Measurements from ENCODE around the gene SYT7. TPM values are rescaled to one million over a fixed set of nuclear protein-coding genes. Genes with fewer than 3 reads are reported as not detected.

Gene SYT7
- total and polyA plus RNA-seq, 4 donors = 2.1 to 114 (median 30.8) TPM

DNA sequence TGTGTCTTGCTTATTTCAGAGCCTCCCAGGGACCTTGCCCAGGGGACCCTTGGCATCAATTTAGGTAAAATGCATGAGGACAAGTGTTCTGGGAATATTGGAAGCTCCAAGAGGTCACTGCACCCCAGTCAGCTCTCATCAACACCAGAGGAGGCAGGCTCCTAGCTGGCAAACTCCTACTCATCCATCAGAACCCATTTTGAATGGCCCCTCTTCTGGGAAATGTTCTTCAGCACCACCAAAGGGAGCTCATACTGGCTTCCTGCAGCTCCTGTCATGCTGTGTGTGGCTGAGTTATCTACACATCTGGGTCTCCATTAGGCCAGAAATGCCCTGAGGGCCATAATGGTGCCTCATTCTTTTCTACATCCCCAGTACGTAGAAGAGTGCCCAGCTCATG is 54.6 kb downstream of the SYT7 start (continued):
- TF ChIP-seq, protein P1, sequence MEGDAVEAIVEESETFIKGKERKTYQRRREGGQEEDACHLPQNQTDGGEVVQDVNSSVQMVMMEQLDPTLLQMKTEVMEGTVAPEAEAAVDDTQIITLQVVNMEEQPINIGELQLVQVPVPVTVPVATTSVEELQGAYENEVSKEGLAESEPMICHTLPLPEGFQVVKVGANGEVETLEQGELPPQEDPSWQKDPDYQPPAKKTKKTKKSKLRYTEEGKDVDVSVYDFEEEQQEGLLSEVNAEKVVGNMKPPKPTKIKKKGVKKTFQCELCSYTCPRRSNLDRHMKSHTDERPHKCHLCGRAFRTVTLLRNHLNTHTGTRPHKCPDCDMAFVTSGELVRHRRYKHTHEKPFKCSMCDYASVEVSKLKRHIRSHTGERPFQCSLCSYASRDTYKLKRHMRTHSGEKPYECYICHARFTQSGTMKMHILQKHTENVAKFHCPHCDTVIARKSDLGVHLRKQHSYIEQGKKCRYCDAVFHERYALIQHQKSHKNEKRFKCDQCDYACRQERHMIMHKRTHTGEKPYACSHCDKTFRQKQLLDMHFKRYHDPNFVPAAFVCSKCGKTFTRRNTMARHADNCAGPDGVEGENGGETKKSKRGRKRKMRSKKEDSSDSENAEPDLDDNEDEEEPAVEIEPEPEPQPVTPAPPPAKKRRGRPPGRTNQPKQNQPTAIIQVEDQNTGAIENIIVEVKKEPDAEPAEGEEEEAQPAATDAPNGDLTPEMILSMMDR (IDR thresholded peaks at IDR 0.05; ENCODE audit: low read depth, low read length, missing input control) = no peak
- no peak for TF ChIP-seq GABPA (IDR thresholded peaks at IDR 0.05 in 1 of 2, conservative IDR thresholded peaks at IDR 0.05 in 1 of 2)
- no peak for TF ChIP-seq EGR1 (IDR thresholded peaks at IDR 0.05; ENCODE audit: low read depth in 2 of 2)
- TF ChIP-seq FOXA1 (IDR thresholded peaks at IDR 0.05) = no peak
- TF ChIP-seq HNF4A (conservative IDR thresholded peaks at IDR 0.05) = no peak
- no peak for TF ChIP-seq HNF4G (IDR thresholded peaks at IDR 0.05)
- TF ChIP-seq FOXA2 (IDR thresholded peaks at IDR 0.05) = no peak
- no peak for TF ChIP-seq ATF3 (IDR thresholded peaks at IDR 0.05)

- H3K9ac ChIP-seq (ENCODE audit: low read depth in 1 of 2, low read length in 2 of 2) = no peak overlapping the region
- WGBS = 95% methylated on average over 19 of the region's 19 CpGs
- H3K36me3 ChIP-seq (ENCODE audit: control insufficient read depth in 4 of 4, insufficient read depth in 3 of 4, low read depth in 1 of 4, low read length in 3 of 4) = peaks cover 5 to 52% (median 31%) of the 10 kb centered on the region in 4 donors
- no peaks in the 10 kb centered on the region for H3K27me3 ChIP-seq (ENCODE audit: control insufficient read depth in 4 of 4, insufficient read depth in 4 of 4, low read length in 3 of 4)
- no peak for DNase-seq (ENCODE audit: low spot score)
- H3K4me3 ChIP-seq (ENCODE audit: low read depth in 1 of 3, low read length in 3 of 3) = no peak overlapping the region
- H3K27ac ChIP-seq (ENCODE audit: low read depth in 1 of 2, low read length in 2 of 2) = no peak overlapping the region
- no peaks in the 10 kb centered on the region for H3K9me3 ChIP-seq (ENCODE audit: control insufficient read depth in 4 of 4, low read length in 3 of 4)
- peaks cover 8 to 31% (median 18%) of the 10 kb centered on the region in 4 donors for H3K4me1 ChIP-seq (ENCODE audit: control insufficient read depth in 4 of 4, insufficient read depth in 4 of 4, low read length in 3 of 4)
- TF ChIP-seq ZBTB33 (IDR thresholded peaks at IDR 0.05) = no peak
- TF ChIP-seq RXRA (IDR thresholded peaks at IDR 0.05) = no peak
- TF ChIP-seq YY1 (IDR thresholded peaks at IDR 0.05) = no peak
These were observed 55.8 kb downstream of the SYT7 start for GRCh38 chr11:61524963-61525587.

DNA sequence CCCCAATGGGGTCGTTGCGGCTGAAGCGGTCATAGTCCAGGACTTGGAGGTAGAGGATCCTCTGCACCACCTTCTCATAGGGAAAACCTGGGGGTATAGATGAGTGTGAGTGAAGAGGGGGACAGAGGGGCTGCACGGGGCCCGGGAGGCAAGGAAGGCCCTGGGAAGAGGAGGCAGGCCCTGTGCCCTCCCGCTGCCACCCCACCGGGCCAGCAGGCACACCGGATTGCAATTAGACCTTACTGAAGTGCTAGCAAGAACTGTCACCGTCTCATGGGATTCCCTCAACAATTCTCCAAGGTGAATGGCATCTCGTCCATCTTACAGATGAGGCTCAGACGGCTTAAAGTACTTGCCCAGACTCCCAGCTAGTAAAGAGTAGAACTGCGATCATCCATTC is 56.4 kb downstream of the SYT7 start:
- Histone ChIP-seq H3K4me1 (ENCODE audit: control insufficient read depth in 4 of 4, insufficient read depth in 4 of 4, low read length in 3 of 4) (peaks cover 7 to 27% (median 16%) of the 10 kb centered on the region in 4 donors), H3K4me3 (ENCODE audit: low read depth in 1 of 3, low read length in 3 of 3) (no peak overlapping the region), H3K9me3 (ENCODE audit: control insufficient read depth in 4 of 4, low read length in 3 of 4) (no peaks in the 10 kb centered on the region), H3K27ac (ENCODE audit: low read depth in 1 of 2, low read length in 2 of 2) (no peak overlapping the region), H3K36me3 (ENCODE audit: control insufficient read depth in 4 of 4, insufficient read depth in 3 of 4, low read depth in 1 of 4, low read length in 3 of 4) (peaks cover 5 to 55% (median 31%) of the 10 kb centered on the region in 4 donors), H3K9ac (ENCODE audit: low read depth in 1 of 2, low read length in 2 of 2) (no peak overlapping the region), H3K27me3 (ENCODE audit: control insufficient read depth in 4 of 4, insufficient read depth in 4 of 4, low read length in 3 of 4) (no peaks in the 10 kb centered on the region)
- no peak for DNase-seq (ENCODE audit: low spot score)
- 90% methylated on average over 12 of the region's 12 CpGs for WGBS
- TF ChIP-seq JUND (IDR thresholded peaks at IDR 0.05) = no peak
- TF ChIP-seq EGR1 (IDR thresholded peaks at IDR 0.05; ENCODE audit: low read depth in 2 of 2) = no peak
- TF ChIP-seq GABPA (IDR thresholded peaks at IDR 0.05 in 1 of 2, conservative IDR thresholded peaks at IDR 0.05 in 1 of 2) = no peak
- TF ChIP-seq RAD21 (IDR thresholded peaks at IDR 0.05) = no peak
- TF ChIP-seq, protein P1 (IDR thresholded peaks at IDR 0.05; ENCODE audit: low read depth, low read length, missing input control) = no peak
- TF ChIP-seq HNF4G (IDR thresholded peaks at IDR 0.05) = no peak
- no peak for TF ChIP-seq RXRA (IDR thresholded peaks at IDR 0.05)
- TF ChIP-seq HNF4A (conservative IDR thresholded peaks at IDR 0.05) = no peak
- TF ChIP-seq FOXA1 (IDR thresholded peaks at IDR 0.05) = no peak
- TF ChIP-seq YY1 (IDR thresholded peaks at IDR 0.05) = no peak
- no peak for TF ChIP-seq FOXA2 (IDR thresholded peaks at IDR 0.05)
- TF ChIP-seq TAF1 (conservative IDR thresholded peaks at IDR 0.05) = no peak
- no peak for TF ChIP-seq NR2F2 (IDR thresholded peaks at IDR 0.05)
- no peak for TF ChIP-seq ZBTB33 (IDR thresholded peaks at IDR 0.05)
- no peak for TF ChIP-seq SP1 (IDR thresholded peaks at IDR 0.05)
- TF ChIP-seq MAX (IDR thresholded peaks at IDR 0.05) = no peak
- TF ChIP-seq ATF3 (IDR thresholded peaks at IDR 0.05) = no peak

Measured in liver (tissue), 9 donors.